Measurements from ENCODE around the gene LIMK1. TPM values are rescaled to one million over a fixed set of nuclear protein-coding genes. Genes with fewer than 3 reads are reported as not detected.
A peak's percentile ranks its signal among the peaks of the same experiment; 100 is the strongest.

LIMK1 gene
- 65.2 TPM for polyA plus RNA-seq (2013, experiment 1 of 4)
- 64.4 TPM for polyA plus RNA-seq (2013, experiment 2 of 4)
- polyA plus RNA-seq (2013, experiment 3 of 4), result 44.7 TPM
- 47.3 TPM for polyA plus RNA-seq (2013, experiment 4 of 4)

DNA sequence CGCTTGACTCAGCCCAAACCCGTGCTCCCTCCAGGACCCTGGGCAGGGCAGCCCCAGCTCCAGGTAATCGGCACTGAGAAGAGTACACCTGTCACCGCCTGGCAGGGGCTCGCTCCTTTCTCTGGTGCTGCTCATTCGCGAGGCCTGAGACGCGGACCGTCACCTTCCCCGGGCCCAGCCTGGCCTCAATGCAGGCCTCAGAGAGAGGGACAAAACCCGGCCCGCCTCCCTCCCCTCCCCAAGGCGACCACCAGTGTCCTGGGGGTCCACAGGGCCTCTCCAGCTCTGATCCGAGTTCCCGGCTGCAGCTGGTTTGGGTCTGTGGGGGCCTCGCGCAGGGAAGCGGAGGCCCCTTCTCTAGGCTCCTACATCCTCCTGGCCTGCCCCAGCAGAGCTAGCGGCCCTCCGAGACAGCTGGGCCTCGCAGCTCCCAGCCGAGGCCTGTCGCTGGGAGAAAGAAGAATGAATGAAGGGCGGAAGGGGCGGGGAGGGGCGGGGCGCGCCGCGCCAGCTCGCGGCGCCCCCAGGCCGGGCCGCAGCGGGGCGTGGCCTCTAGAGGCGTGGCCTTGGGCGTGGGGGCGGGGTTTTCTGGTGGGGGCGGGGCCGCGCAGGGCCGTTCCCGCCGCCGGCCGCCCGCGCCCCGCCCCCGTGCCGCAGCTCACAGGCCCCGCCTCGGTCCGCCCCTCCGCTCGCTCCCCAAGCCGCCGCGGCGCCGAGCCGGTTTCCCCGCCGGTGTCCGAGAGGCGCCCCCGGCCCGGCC is at the start of gene LIMK1:
Gene LIMK1 (plus strand): TSS at position 688 of the 760 bp plus-strand sequence. CDS start 187 bp downstream, outside the sequence.
- Histone ChIP-seq H3K9me3 (ENCODE audit: control insufficient read depth, low read length) (no peaks in the 10 kb centered on the region), H3K36me3 (ENCODE audit: control insufficient read depth, insufficient read depth, low read length) (peaks cover 3% of the 10 kb centered on the region), H3K4me3 (ENCODE audit: insufficient read depth, low read depth, low read length) (peak within 1 kb of the TSS; percentile 53), H3K27me3 (ENCODE audit: control insufficient read depth, insufficient read depth, low read length, poor library complexity, severe bottlenecking) (no peaks in the 10 kb centered on the region), H3K27ac (ENCODE audit: insufficient read depth, low read depth, low read length, poor library complexity, severe bottlenecking) (peak within 1 kb of the TSS; percentile 85), H3K4me1 (ENCODE audit: control insufficient read depth, insufficient read depth, low read length) (peaks cover 7% of the 10 kb centered on the region)
- 7% methylated on average over 70 to 71 of the region's 71 CpGs for WGBS, 2 experiments

DNA sequence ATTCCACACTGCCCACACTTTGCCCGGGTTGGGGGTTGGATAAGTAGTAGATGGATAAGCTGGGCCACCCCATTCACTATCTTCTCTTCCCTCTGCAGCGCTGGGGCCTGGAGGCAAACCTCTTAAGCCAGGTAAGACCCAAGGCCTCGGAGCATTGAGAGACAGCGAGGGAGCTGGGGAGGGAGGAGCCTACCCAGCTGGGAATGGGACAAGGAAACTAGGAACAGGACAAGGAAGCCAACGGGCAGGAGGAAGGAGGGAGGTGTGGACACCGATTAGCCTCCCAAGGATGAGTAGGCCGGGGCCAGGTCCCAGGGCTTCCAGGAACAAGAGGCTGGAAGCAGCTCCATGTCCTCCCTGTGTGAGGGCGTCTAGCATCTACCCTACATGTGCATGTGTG is 46.0 kb upstream of the LIMK1 start:
- peaks cover 4% of the 10 kb centered on the region for H3K27me3 ChIP-seq (ENCODE audit: control insufficient read depth, insufficient read depth, low read length, poor library complexity, severe bottlenecking)
- H3K4me1 ChIP-seq (ENCODE audit: control insufficient read depth, insufficient read depth, low read length), result peaks cover 11% of the 10 kb centered on the region
- H3K27ac ChIP-seq (ENCODE audit: insufficient read depth, low read depth, low read length, poor library complexity, severe bottlenecking), result no peak overlapping the region
- no peaks in the 10 kb centered on the region for H3K36me3 ChIP-seq (ENCODE audit: control insufficient read depth, insufficient read depth, low read length)
- H3K4me3 ChIP-seq (ENCODE audit: insufficient read depth, low read depth, low read length), result no peak overlapping the region
- 85 to 87% methylated on average over 7 to 8 of the region's 8 CpGs for WGBS, 2 experiments
- H3K9me3 ChIP-seq (ENCODE audit: control insufficient read depth, low read length), result no peaks in the 10 kb centered on the region

DNA sequence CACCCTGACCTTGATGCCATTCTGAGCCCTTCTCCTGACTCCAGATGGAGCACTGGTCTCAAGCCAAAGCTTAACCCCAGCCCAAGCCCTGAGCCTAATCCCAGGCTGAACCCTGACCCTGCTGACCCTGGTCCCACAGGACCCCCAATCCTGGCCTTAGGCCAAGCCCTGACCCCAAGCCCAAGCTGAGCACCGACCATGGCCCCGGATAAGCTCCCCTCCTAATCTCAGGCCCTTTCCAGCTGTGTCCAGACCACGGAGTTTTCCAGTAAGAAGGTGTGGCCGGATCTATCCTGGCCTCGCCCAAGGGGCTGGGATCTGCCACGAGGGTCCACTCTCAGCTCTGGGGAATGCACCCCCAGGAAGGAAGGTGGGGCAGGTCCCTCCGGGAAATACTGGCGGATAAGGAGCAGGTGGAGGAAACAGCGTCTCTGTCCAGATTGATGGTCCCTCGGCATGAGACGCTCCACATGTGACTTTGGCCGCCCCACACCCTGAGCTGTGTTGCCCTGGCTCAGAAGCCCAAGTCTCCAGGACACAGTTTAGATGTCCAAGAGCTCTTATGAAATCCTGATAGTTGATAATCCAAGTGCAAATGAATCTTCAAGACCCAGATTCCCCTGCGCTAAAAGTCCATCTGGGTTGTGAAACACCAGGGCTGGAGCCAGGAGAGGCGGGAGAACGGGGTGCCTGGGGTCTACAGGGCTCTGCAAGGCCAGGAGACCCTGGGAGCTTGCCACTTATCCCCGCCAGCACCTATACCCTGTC is 45.2 kb upstream of the LIMK1 start:
- no peaks in the 10 kb centered on the region for H3K36me3 ChIP-seq (ENCODE audit: control insufficient read depth, insufficient read depth, low read length)
- H3K27ac ChIP-seq (ENCODE audit: insufficient read depth, low read depth, low read length, poor library complexity, severe bottlenecking), result no peak overlapping the region
- peaks cover 11% of the 10 kb centered on the region for H3K27me3 ChIP-seq (ENCODE audit: control insufficient read depth, insufficient read depth, low read length, poor library complexity, severe bottlenecking)
- H3K9me3 ChIP-seq (ENCODE audit: control insufficient read depth, low read length), result no peaks in the 10 kb centered on the region
- 94% methylated on average over 16 of the region's 16 CpGs for WGBS, 2 experiments
- H3K4me1 ChIP-seq (ENCODE audit: control insufficient read depth, insufficient read depth, low read length), result peaks cover 15% of the 10 kb centered on the region
- no peak overlapping the region for H3K4me3 ChIP-seq (ENCODE audit: insufficient read depth, low read depth, low read length)

DNA sequence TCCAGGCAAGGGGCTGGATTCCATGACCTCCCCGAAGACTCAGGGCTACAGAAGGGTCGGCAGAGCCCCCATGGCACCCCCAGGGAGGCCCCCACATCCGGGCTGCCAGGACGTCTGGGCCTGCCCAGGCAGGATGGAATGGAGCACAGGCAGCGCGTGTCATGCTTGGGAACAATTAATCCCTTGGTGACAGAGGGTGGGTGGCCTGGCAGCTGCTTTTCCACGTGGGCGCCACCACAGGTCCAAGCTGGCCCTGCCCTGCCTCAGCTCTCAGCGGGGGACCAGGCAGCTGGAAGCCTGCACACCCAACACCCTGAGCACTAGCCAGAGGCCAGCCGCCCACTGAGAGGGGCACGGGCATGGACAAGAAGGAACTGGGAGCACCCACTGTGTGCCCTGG is 44.3 kb upstream of the LIMK1 start:
- Histone ChIP-seq H3K4me1 (ENCODE audit: control insufficient read depth, insufficient read depth, low read length) (peaks cover 12% of the 10 kb centered on the region), H3K27me3 (ENCODE audit: control insufficient read depth, insufficient read depth, low read length, poor library complexity, severe bottlenecking) (peaks cover 11% of the 10 kb centered on the region), H3K36me3 (ENCODE audit: control insufficient read depth, insufficient read depth, low read length) (no peaks in the 10 kb centered on the region), H3K4me3 (ENCODE audit: insufficient read depth, low read depth, low read length) (no peak overlapping the region), H3K9me3 (ENCODE audit: control insufficient read depth, low read length) (no peaks in the 10 kb centered on the region), H3K27ac (ENCODE audit: insufficient read depth, low read depth, low read length, poor library complexity, severe bottlenecking) (no peak overlapping the region)
- WGBS, 2 experiments, result 91% methylated on average over 11 of the region's 11 CpGs

DNA sequence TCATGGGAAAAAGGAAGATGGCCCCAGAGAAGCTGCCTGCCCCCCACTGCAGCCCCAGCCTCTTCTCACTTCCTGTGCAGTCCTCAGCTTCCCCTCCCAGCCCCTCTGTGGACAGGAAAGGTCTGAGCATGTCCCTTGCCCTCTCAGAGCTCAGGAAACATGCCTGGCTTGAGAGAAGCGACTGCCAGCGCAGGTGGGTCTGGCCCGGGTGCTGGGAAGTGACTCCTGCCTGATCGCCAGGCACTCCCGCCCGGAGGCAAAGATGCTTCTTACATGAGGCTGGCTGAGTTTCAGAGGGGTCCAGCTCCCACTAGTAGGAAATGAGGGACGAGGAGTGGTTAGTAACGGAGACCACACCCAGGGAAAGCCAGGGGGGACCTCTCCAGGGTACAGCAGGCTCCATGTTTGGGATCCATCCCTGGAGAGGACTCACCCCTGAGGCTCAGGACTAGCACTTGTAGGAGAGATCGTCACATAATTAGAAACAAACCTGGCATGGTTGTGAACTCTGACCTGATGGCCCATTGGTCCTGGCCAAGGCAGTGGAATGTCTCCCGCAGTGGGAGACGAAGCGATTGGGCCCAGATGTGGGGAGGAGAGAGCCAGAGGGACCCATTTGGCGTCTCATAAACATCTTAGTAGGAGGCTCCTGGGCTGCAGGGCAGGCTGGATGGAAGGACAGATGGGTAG is 43.4 kb upstream of the LIMK1 start:
- H3K9me3 ChIP-seq (ENCODE audit: control insufficient read depth, low read length), result no peaks in the 10 kb centered on the region
- H3K36me3 ChIP-seq (ENCODE audit: control insufficient read depth, insufficient read depth, low read length), result no peaks in the 10 kb centered on the region
- peaks cover 11% of the 10 kb centered on the region for H3K27me3 ChIP-seq (ENCODE audit: control insufficient read depth, insufficient read depth, low read length, poor library complexity, severe bottlenecking)
- peaks cover 12% of the 10 kb centered on the region for H3K4me1 ChIP-seq (ENCODE audit: control insufficient read depth, insufficient read depth, low read length)
- no peak overlapping the region for H3K4me3 ChIP-seq (ENCODE audit: insufficient read depth, low read depth, low read length)
- WGBS, 2 experiments, result 89% methylated on average over 13 of the region's 13 CpGs
- no peak overlapping the region for H3K27ac ChIP-seq (ENCODE audit: insufficient read depth, low read depth, low read length, poor library complexity, severe bottlenecking)

DNA sequence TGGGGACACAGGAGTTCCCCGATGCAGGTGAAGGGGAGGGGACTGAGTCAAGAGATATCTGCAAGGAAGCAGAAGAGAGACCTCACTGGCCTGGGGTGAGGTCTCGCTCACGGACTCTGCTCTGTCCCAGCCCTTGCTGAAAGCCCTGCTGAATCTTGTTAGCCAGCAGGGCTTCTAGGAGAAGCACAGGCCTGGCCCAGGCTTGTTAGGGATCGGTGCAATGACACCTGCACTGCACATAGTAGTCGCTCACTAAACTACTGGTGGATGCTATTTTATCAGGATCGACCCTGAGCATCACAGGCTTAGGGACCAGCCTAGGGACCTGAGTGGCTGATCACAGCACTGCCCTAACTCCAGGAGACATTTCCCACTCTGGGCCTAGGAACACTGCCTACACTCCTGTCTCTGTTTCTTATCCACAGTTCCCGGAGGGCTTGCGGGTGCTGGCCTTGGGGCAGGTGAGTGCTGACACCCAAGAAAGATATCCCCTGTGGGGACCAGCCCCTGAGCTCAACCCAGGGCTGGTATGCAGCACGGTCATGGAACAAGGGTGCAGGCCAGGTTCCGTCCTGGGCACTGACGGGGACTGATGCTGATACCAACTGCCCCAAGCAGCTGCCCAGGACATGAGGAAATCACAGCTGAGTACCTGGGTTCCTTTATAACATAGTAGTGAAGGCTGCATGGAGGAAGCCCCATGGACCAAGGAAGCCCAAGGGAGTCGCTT is 42.6 kb upstream of the LIMK1 start:
- no peak overlapping the region for H3K27ac ChIP-seq (ENCODE audit: insufficient read depth, low read depth, low read length, poor library complexity, severe bottlenecking)
- H3K4me1 ChIP-seq (ENCODE audit: control insufficient read depth, insufficient read depth, low read length), result peaks cover 12% of the 10 kb centered on the region
- no peaks in the 10 kb centered on the region for H3K36me3 ChIP-seq (ENCODE audit: control insufficient read depth, insufficient read depth, low read length)
- no peaks in the 10 kb centered on the region for H3K9me3 ChIP-seq (ENCODE audit: control insufficient read depth, low read length)
- peaks cover 11% of the 10 kb centered on the region for H3K27me3 ChIP-seq (ENCODE audit: control insufficient read depth, insufficient read depth, low read length, poor library complexity, severe bottlenecking)
- 90 to 92% methylated on average over 12 of the region's 12 CpGs for WGBS, 2 experiments
- no peak overlapping the region for H3K4me3 ChIP-seq (ENCODE audit: insufficient read depth, low read depth, low read length)

DNA sequence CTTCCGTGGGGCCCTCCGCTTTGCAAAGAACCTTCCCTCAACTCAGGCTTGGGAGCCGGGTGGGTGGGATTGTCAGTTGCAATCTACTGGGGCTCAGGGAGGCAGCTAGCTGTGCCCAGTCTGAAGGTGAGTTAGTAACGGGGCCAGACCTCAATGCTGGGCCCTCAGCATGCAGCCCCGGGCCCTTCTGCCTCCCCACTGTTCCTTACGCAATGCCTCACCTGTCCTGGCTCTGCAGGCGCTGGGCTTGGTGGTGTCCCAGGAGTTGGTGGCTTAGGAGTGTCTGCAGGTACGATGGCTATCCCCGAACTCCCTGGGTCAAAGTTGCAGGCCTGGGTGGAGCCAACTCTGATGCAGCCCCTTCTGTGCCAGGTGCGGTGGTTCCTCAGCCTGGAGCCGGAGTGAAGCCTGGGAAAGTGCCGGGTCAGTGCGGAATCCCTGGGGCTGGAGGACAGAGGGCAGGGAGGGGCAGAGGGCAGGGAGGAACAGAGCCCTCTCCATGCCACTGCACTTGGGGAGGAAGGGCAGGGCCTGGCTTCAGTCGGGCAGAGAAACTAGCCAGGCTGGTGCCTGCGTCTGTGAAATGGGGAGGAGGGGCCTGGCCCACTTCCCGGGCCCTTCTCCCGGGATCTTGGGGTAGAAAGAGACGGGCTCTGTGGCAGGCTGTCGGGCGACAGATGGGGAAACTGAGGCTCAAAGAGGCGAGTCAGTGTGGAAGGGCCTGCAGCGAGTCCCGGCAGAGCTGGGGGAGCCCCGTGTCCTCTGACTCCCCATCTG is 40.7 kb upstream of the LIMK1 start:
- Histone ChIP-seq H3K27me3 (ENCODE audit: control insufficient read depth, insufficient read depth, low read length, poor library complexity, severe bottlenecking) (peaks cover 11% of the 10 kb centered on the region), H3K27ac (ENCODE audit: insufficient read depth, low read depth, low read length, poor library complexity, severe bottlenecking) (no peak overlapping the region), H3K4me1 (ENCODE audit: control insufficient read depth, insufficient read depth, low read length) (peaks cover 12% of the 10 kb centered on the region), H3K9me3 (ENCODE audit: control insufficient read depth, low read length) (no peaks in the 10 kb centered on the region), H3K36me3 (ENCODE audit: control insufficient read depth, insufficient read depth, low read length) (no peaks in the 10 kb centered on the region), H3K4me3 (ENCODE audit: insufficient read depth, low read depth, low read length) (no peak overlapping the region)
- WGBS, 2 experiments, result 45 to 46% methylated on average over 24 of the region's 24 CpGs

DNA sequence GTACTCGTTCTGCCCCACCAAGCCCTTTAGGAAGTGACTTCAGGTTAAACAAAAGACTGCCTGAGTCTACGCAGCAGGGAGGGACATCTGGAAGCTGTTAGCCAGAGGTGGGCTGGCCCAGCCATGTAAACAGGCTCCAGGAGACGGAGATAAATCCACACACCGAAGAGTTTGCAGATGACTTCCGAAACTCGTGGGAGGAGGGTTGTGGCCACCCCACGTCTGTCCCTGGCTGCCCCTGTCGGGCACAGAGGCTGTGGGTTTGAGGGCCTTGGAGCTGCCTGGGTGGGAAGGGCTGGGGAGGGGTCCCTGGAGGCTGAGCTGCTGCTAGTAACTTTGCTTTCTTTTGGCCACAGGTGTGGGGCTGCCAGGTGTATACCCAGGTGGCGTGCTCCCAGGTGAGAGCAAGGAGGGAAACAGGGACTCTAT is 40.1 kb upstream of the LIMK1 start:
- H3K27me3 ChIP-seq (ENCODE audit: control insufficient read depth, insufficient read depth, low read length, poor library complexity, severe bottlenecking), result peaks cover 11% of the 10 kb centered on the region
- no peaks in the 10 kb centered on the region for H3K36me3 ChIP-seq (ENCODE audit: control insufficient read depth, insufficient read depth, low read length)
- H3K4me3 ChIP-seq (ENCODE audit: insufficient read depth, low read depth, low read length), result no peak overlapping the region
- WGBS, 2 experiments, result 23 to 27% methylated on average over 9 of the region's 9 CpGs
- H3K9me3 ChIP-seq (ENCODE audit: control insufficient read depth, low read length), result no peaks in the 10 kb centered on the region
- H3K27ac ChIP-seq (ENCODE audit: insufficient read depth, low read depth, low read length, poor library complexity, severe bottlenecking), result no peak overlapping the region
- H3K4me1 ChIP-seq (ENCODE audit: control insufficient read depth, insufficient read depth, low read length), result peaks cover 12% of the 10 kb centered on the region

All from ectodermal cell (in vitro differentiated cells).